B cell (primary cell): Measurements from ENCODE around the gene CRYBG2. TPM values are rescaled to one million over a fixed set of nuclear protein-coding genes. Genes with fewer than 3 reads are reported as not detected.

Experiments
- ATAC-seq: fragments of 200-7000 bp; cut with Tn5 transposase; one replicate; pipeline ENCODE4 v1.10.0; 2021; ENCODE audit warnings: low read depth, mild to moderate bottlenecking, moderate number of reproducible peaks, moderate library complexity
- CTCF ChIA-PET: fragments of 350-600 bp; sonication (Branson Sonifier 250); formaldehyde crosslinking; loops from one replicate; lab custom pipeline; 2021; ENCODE audit warnings: antibody characterized with exemption, inconsistent platforms; lab: Charles Lee
- POLR2A ChIA-PET: fragments of 350-600 bp; sonication (Branson Sonifier 250); formaldehyde crosslinking; loops from one replicate; lab custom pipeline; 2021; ENCODE audit warnings: antibody characterized with exemption; lab: Charles Lee
- DNase-seq: peaks from one replicate; pipeline ENCODE4 v3.0.0; 2013
- H2AFZ ChIP-seq: 2 replicates; pipeline ENCODE4 v1.6.1; 2012; ENCODE audit warnings: mild to moderate bottlenecking, low read depth, low read length; ENCODE audit not compliant: insufficient read depth, poor library complexity, severe bottlenecking
- H3K27ac ChIP-seq, 2 donors: 1 replicate in 1 of 2; 2 replicates in 1 of 2; pipeline ENCODE4 v1.5.1; 2012 to 2013; ENCODE audit warnings: low read length in 2 of 2, mild to moderate bottlenecking in 2 of 2, moderate library complexity in 1 of 2
- H3K27me3 ChIP-seq, 4 experiments: fragments of 200-600 bp in 1 of 4; sonication (generic) in 1 of 4; replicated peaks in 1 of 4; 1 replicate in 2 of 4; 2 replicates in 2 of 4; pipeline versions ENCODE4 v1.6.1 to v1.7.0; 2013 to 2016; ENCODE audit warnings: low read length in 3 of 4, mild to moderate bottlenecking in 2 of 4, mixed read lengths in 1 of 4, moderate library complexity in 1 of 4; ENCODE audit not compliant: insufficient read depth in 4 of 4, control insufficient read depth in 3 of 4; ENCODE audit errors: control extremely low read depth in 1 of 4
- H3K36me3 ChIP-seq, 2 experiments: replicated peaks in 1 of 2; 1 replicate in 1 of 2; 2 replicates in 1 of 2; pipeline versions ENCODE4 v1.6.1 to v1.7.1; 2013; ENCODE audit warnings: low read length in 1 of 2; ENCODE audit not compliant: insufficient read depth in 2 of 2, control insufficient read depth in 1 of 2; ENCODE audit errors: control extremely low read depth in 1 of 2, extremely low read depth in 1 of 2
- H3K4me1 ChIP-seq, 2 donors: fragments of 200-600 bp in 1 of 2; sonication (generic) in 1 of 2; 1 replicate in 1 of 2; 2 replicates in 1 of 2; pipeline versions ENCODE4 v1.5.1 to v1.6.1; 2013 to 2017; ENCODE audit warnings: low read length in 2 of 2; ENCODE audit not compliant: control insufficient read depth in 2 of 2, insufficient read depth in 2 of 2
- H3K4me2 ChIP-seq: replicated peaks from 2 replicates; pipeline ENCODE3; 2012; ENCODE audit warnings: mild to moderate bottlenecking, low read depth, low read length; ENCODE audit not compliant: poor library complexity, severe bottlenecking
- H3K4me3 ChIP-seq, 5 experiments: fragments of 200-600 bp in 1 of 5; sonication (generic) in 1 of 5; 1 replicate in 3 of 5; 2 replicates in 2 of 5; pipeline versions ENCODE4 v1.5.1 to v1.7.0; 2011 to 2016; ENCODE audit warnings: low read length in 4 of 5, mild to moderate bottlenecking in 4 of 5, low read depth in 2 of 5, control low read depth in 1 of 5, moderate library complexity in 1 of 5; ENCODE audit not compliant: insufficient read depth in 1 of 5; ENCODE audit errors: control extremely low read depth in 1 of 5, extremely low read depth in 1 of 5
- H3K79me2 ChIP-seq: fragments of 200-600 bp; sonication (generic); one replicate; pipeline ENCODE4 v1.6.0; 2016; ENCODE audit warnings: low read length; ENCODE audit not compliant: control insufficient read depth, insufficient read depth
- H3K9ac ChIP-seq: fragments of 200-600 bp; sonication (generic); 2 replicates; pipeline ENCODE4 v1.6.1; 2017; ENCODE audit warnings: mild to moderate bottlenecking, low read length, moderate library complexity
- H3K9me3 ChIP-seq, 3 donors: one replicate each; pipeline versions ENCODE4 v1.6.1 to v1.7.1; 2013; ENCODE audit warnings: low read length in 2 of 3; ENCODE audit not compliant: control insufficient read depth in 2 of 3, insufficient read depth in 1 of 3; ENCODE audit errors: control extremely low read depth in 1 of 3
- H4K20me1 ChIP-seq: 2 replicates; pipeline ENCODE4 v1.6.0; 2012; ENCODE audit warnings: mild to moderate bottlenecking, low read length; ENCODE audit not compliant: insufficient read depth, control insufficient read depth, poor library complexity, severe bottlenecking
- H3K27ac Mint-ChIP-seq: one replicate; pipeline ENCODE4 v1.8.0; 2021; ENCODE audit warnings: mixed read lengths
- H3K27me3 Mint-ChIP-seq: one replicate; pipeline ENCODE4 v1.8.0; 2021; ENCODE audit warnings: mixed read lengths
- H3K4me1 Mint-ChIP-seq: one replicate; pipeline ENCODE4 v1.8.0; 2021; ENCODE audit warnings: mixed read lengths
- H3K4me3 Mint-ChIP-seq: one replicate; pipeline ENCODE4 v1.8.0; 2021; ENCODE audit warnings: mixed read lengths
- H3K9me3 Mint-ChIP-seq: one replicate; pipeline ENCODE4 v1.8.0; 2022; ENCODE audit warnings: mixed read lengths; ENCODE audit not compliant: insufficient read depth
- EZH2 ChIP-seq: IDR thresholded peaks from 2 replicates; pipeline ENCODE4 v1.6.1; 2012; ENCODE audit warnings: borderline replicate concordance, low read depth, mild to moderate bottlenecking, moderate library complexity, low read length; ENCODE audit not compliant: insufficient read depth, poor library complexity, severe bottlenecking
- WGBS: methylation state at CpG from one replicate; pipeline ENCODE4 v1.1.5; 2013; ENCODE audit warnings: missing lambda C conversion rate; ENCODE audit not compliant: insufficient coverage; 5-methylcytosine and 5-hydroxymethylcytosine counted together
- intact Hi-C: fragments of 100-400 bp; cut with micrococcal nuclease; formaldehyde crosslinking; loops from one replicate; pipeline ENCODE4 v1.10.0; 2022
- polyA plus RNA-seq: library from polyadenylated mRNA; depleted of rRNA; stranded (reverse); fragments of >200 nt; gene quantifications from 2 replicates; pipeline ENCODE4 v1.2.3, GENCODE V29; 2012
- total RNA-seq, 2 donors: library from RNA; stranded (reverse); fragments of 120-200 nt in 1 of 2; gene quantifications; 1 replicate in 1 of 2; 2 replicates in 1 of 2; pipeline versions ENCODE4 v1.2.3 to v1.2.4, GENCODE V29; 2013 to 2022
- TF ChIP-seq, protein P1 (sequence below): fragments of 200-600 bp; IDR thresholded peaks from one replicate; pipeline ENCODE4 v1.8.0; 2022; ENCODE audit warnings: antibody characterized with exemption, mild to moderate bottlenecking

Gene CRYBG2
- total and polyA plus RNA-seq, 2 donors (not counting 1 experiment from before 2014, with no cell fraction given), result 3.3 to 5.3 TPM

DNA sequence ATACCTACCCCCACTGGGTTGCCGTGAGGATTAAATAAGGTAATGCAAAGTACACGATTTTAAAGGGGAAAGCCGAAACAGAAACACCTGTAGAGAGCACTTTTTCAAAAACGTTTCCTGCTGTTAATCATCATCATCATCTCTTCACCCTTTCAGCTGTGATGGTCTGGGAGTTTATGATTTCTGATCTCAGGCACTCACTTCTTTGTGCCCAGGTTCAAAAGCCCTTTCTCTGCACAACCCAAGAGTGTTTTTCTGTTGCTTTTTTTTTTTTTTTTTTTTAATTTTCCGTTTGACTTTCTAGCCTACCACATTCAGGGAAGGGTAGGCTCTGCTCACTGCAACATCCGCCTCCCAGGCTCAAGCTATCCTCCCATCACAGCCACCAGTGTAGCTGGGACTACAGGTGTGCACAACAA, 46.6 kb downstream of the CRYBG2 start:
- peak overlapping the region; percentile 93 for H3K27ac Mint-ChIP-seq
- Histone ChIP-seq H2AFZ (peak overlapping the region; percentile 80), H3K27ac (peak overlapping the region; percentile 52 to 71), H3K27me3 (no peaks in the 10 kb centered on the region), H3K9ac (peak overlapping the region; percentile 63), H3K4me1 (peaks cover 25 to 37% of the 10 kb centered on the region in 2 donors), H3K4me2 (peak overlapping the region; percentile 96), H3K9me3 (no peaks in the 10 kb centered on the region), H3K36me3 (no peaks in the 10 kb centered on the region), H3K79me2 (peaks cover 48% of the 10 kb centered on the region), H3K4me3 (peak overlapping the region in 4 of 5 experiments; percentile 53 to 74 (median 68)), H4K20me1 (no peaks in the 10 kb centered on the region)
- no peak for ATAC-seq
- ChIA-PET POLR2A (interaction anchor here (0.6 to 5.6 kb wide), 8 partner anchors 8 to 699 kb away, joined by 3 to 47 read pairs (median 6); partner anchors contain the start of gene CD52), CTCF (interaction anchor here (0.7 to 30.0 kb wide), 9 partner anchors 8 to 927 kb away, joined by 3 to 1400 read pairs (median 6); partner anchors contain the start of genes CD52, SH3BGRL3 and WDTC1)
- no peaks in the 10 kb centered on the region for H3K27me3 Mint-ChIP-seq
- H3K4me3 Mint-ChIP-seq, result peak overlapping the region; percentile 95
- H3K9me3 Mint-ChIP-seq, result no peaks in the 10 kb centered on the region
- WGBS, result no CpG with 5 or more reads among the region's 6 CpGs
- peaks cover 33% of the 10 kb centered on the region for H3K4me1 Mint-ChIP-seq
- intact Hi-C loops, result no loop called here
- TF ChIP-seq EZH2, result no peak
- TF ChIP-seq, protein P1, sequence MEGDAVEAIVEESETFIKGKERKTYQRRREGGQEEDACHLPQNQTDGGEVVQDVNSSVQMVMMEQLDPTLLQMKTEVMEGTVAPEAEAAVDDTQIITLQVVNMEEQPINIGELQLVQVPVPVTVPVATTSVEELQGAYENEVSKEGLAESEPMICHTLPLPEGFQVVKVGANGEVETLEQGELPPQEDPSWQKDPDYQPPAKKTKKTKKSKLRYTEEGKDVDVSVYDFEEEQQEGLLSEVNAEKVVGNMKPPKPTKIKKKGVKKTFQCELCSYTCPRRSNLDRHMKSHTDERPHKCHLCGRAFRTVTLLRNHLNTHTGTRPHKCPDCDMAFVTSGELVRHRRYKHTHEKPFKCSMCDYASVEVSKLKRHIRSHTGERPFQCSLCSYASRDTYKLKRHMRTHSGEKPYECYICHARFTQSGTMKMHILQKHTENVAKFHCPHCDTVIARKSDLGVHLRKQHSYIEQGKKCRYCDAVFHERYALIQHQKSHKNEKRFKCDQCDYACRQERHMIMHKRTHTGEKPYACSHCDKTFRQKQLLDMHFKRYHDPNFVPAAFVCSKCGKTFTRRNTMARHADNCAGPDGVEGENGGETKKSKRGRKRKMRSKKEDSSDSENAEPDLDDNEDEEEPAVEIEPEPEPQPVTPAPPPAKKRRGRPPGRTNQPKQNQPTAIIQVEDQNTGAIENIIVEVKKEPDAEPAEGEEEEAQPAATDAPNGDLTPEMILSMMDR, result no peak
- no peak for DNase-seq
